ENCODE data around the gene BANP. TPM values are rescaled to one million over a fixed set of nuclear protein-coding genes. Genes with fewer than 3 reads are reported as not detected.
A peak's percentile ranks its signal among the peaks of the same experiment; 100 is the strongest.

Gene BANP
- total RNA-seq, 1 donor from 2014 or later = 30.4 TPM

GRCh38 chr16:87951552-87952538, 611 bp downstream of the BANP start:
- H3K36me3 ChIP-seq = no peaks in the 10 kb centered on the region
- H4K20me1 ChIP-seq (ENCODE audit: low read depth) = peaks cover 40% of the 10 kb centered on the region
- H3K27me3 Mint-ChIP-seq (ENCODE audit: insufficient read depth, low read depth) = peaks cover 3% of the 10 kb centered on the region
- H3K27ac Mint-ChIP-seq = peak overlapping the region; percentile 98
- peak overlapping the region; percentile 99 for H3K4me3 ChIP-seq
- no peaks in the 10 kb centered on the region for H3K27me3 ChIP-seq
- peak overlapping the region; percentile 98 for H3K4me3 Mint-ChIP-seq
- H3K79me2 ChIP-seq (ENCODE audit: low read depth) = peaks cover 53% of the 10 kb centered on the region
- peak overlapping the region; percentile 99 for H3K4me2 ChIP-seq
- peak overlapping the region; percentile 99 for H3K9ac ChIP-seq
- peaks cover 19% of the 10 kb centered on the region for H3K4me1 ChIP-seq
- peaks cover 27% of the 10 kb centered on the region for H3K4me1 Mint-ChIP-seq
- peaks cover 16% of the 10 kb centered on the region for H3F3A ChIP-seq (ENCODE audit: low read depth)
- TF ChIP-seq, protein P1, sequence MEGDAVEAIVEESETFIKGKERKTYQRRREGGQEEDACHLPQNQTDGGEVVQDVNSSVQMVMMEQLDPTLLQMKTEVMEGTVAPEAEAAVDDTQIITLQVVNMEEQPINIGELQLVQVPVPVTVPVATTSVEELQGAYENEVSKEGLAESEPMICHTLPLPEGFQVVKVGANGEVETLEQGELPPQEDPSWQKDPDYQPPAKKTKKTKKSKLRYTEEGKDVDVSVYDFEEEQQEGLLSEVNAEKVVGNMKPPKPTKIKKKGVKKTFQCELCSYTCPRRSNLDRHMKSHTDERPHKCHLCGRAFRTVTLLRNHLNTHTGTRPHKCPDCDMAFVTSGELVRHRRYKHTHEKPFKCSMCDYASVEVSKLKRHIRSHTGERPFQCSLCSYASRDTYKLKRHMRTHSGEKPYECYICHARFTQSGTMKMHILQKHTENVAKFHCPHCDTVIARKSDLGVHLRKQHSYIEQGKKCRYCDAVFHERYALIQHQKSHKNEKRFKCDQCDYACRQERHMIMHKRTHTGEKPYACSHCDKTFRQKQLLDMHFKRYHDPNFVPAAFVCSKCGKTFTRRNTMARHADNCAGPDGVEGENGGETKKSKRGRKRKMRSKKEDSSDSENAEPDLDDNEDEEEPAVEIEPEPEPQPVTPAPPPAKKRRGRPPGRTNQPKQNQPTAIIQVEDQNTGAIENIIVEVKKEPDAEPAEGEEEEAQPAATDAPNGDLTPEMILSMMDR (IDR thresholded peaks at IDR 0.05) = peak; percentile 41
- TF ChIP-seq EZH2 (IDR thresholded peaks at IDR 0.05) = no peak
- H3K27ac ChIP-seq = peak overlapping the region; percentile 97
- DNase-seq (ENCODE audit: low spot score) = no peak
- H3K9me3 Mint-ChIP-seq = no peaks in the 10 kb centered on the region
- H3K9me3 ChIP-seq (ENCODE audit: low read depth) = no peaks in the 10 kb centered on the region
- H3K36me3 Mint-ChIP-seq = peaks cover 7% of the 10 kb centered on the region
- H2AFZ ChIP-seq (replicated peaks) = peak overlapping the region; percentile 85

DNA sequence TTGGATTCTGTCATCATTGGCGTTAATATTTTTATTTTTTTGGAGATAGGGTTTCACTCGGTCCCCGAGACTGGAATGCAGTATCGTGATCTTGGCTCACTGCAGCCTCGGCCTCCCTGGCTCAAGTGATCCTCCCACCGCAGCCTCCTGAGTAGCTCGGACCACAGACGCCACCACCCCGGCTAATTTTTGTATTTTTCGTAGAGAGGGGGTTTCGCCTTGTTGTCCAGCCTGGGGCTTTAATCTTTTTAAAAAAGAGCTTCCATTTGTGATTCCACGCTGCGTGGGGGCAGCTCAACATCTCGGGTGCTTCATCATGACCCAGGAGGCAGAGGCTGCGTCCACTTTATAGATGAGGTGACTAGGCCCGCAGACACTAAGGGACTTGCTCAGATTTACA, 1.5 kb downstream of the BANP start:
- no peak for DNase-seq (ENCODE audit: low spot score)
- Mint-ChIP-seq H3K27me3 (ENCODE audit: insufficient read depth, low read depth) (no peaks in the 10 kb centered on the region), H3K9me3 (no peaks in the 10 kb centered on the region), H3K27ac (no peak overlapping the region), H3K36me3 (peaks cover 10% of the 10 kb centered on the region), H3K4me1 (peaks cover 30% of the 10 kb centered on the region), H3K4me3 (peak overlapping the region; percentile 91)
- no peaks in the 10 kb centered on the region for H3K9me3 ChIP-seq (ENCODE audit: low read depth)
- H4K20me1 ChIP-seq (ENCODE audit: low read depth) = peaks cover 46% of the 10 kb centered on the region
- no peak overlapping the region for H2AFZ ChIP-seq (replicated peaks)
- no peaks in the 10 kb centered on the region for H3K27me3 ChIP-seq
- H3F3A ChIP-seq (ENCODE audit: low read depth) = peaks cover 16% of the 10 kb centered on the region
- peaks cover 62% of the 10 kb centered on the region for H3K79me2 ChIP-seq (ENCODE audit: low read depth)
- peak overlapping the region; percentile 99 for H3K4me3 ChIP-seq
- no peaks in the 10 kb centered on the region for H3K36me3 ChIP-seq
- H3K27ac ChIP-seq = no peak overlapping the region
- peaks cover 22% of the 10 kb centered on the region for H3K4me1 ChIP-seq
- TF ChIP-seq EZH2phosphoT487 (IDR thresholded peaks at IDR 0.05) = no peak
- H3K9ac ChIP-seq = peak overlapping the region; percentile 99
- peak overlapping the region; percentile 99 for H3K4me2 ChIP-seq

DNA sequence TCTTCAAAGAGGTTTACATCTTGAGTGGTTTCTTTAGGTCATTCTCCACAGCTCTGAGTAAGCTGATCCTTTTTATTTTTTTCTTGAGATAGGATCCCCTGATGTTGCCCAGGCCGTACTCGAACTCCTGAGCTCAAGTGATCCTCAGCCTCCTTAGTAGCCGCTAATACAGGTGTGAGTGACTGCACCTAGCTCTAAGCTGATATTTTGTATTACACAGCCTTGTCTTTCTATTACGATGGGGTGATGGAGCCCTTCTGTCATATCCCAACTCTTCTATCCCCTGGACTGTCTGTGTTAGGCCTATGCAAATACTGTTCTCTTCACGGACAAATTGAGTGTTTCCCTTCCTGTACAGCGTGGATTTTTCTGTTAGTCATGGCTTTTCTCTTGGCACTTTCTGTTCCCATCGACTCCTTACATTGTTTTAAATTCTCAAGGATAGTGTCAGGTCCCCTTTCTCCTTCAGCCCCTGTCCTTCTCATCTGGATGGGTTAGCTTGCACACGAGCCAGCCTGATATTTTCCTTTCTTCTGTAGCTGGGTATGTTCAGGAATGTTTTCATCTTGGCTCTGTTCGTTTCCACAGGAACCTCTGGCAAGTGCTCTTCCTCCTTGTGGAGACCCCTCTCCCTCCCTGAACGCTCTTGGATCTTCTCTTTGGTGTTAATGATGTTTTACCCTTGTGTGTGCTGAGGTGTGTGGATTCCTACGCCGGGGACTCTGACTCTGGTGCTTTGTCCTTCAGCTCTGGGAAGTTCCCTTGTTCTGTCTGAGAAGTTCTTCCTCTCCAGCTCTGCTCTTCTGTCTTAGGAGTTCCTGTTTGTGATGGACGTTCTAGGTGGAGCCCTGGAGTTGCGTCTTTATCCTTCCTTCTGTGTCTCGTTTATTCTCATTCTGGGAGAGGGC, 2.3 kb downstream of the BANP start:
- peaks cover 70% of the 10 kb centered on the region for H3K79me2 ChIP-seq (ENCODE audit: low read depth)
- no peak for TF ChIP-seq EZH2 (IDR thresholded peaks at IDR 0.05)
- TF ChIP-seq, protein P1 (IDR thresholded peaks at IDR 0.05) = no peak
- no peak for TF ChIP-seq EZH2phosphoT487 (IDR thresholded peaks at IDR 0.05)
- DNase-seq (ENCODE audit: low spot score) = no peak
- H3K9me3 ChIP-seq (ENCODE audit: low read depth) = no peaks in the 10 kb centered on the region
- peaks cover 33% of the 10 kb centered on the region for H3K4me1 Mint-ChIP-seq
- H3K27ac ChIP-seq = no peak overlapping the region
- H2AFZ ChIP-seq (replicated peaks) = no peak overlapping the region
- peaks cover 16% of the 10 kb centered on the region for H3F3A ChIP-seq (ENCODE audit: low read depth)
- H3K27ac Mint-ChIP-seq = peak overlapping the region; percentile 16
- no peak overlapping the region for H3K4me2 ChIP-seq
- no peaks in the 10 kb centered on the region for H3K9me3 Mint-ChIP-seq
- H3K36me3 Mint-ChIP-seq = peaks cover 13% of the 10 kb centered on the region
- no peaks in the 10 kb centered on the region for H3K27me3 ChIP-seq
- H4K20me1 ChIP-seq (ENCODE audit: low read depth) = peaks cover 46% of the 10 kb centered on the region
- H3K27me3 Mint-ChIP-seq (ENCODE audit: insufficient read depth, low read depth) = no peaks in the 10 kb centered on the region
- H3K4me3 ChIP-seq = no peak overlapping the region
- peak overlapping the region; percentile 3 for H3K9ac ChIP-seq
- H3K36me3 ChIP-seq = no peaks in the 10 kb centered on the region
- peak overlapping the region; percentile 63 for H3K4me3 Mint-ChIP-seq
- H3K4me1 ChIP-seq = peaks cover 22% of the 10 kb centered on the region

Data from neural progenitor cell (in vitro differentiated cells).